ACHN (cell line): ENCODE results near the gene PTGS2.

Experiments
- DNase-seq: peaks from one replicate; pipeline ENCODE4 v3.0.0-alpha.2; 2015
- in situ Hi-C: cut with HindIII; loops from 2 replicates; pipeline ENCODE4 v1.10.0; 2017; ENCODE audit warnings: low sequenced_read_pairs, low pct_ligation_motif_present, low pct_unique_long_range_greater_than_20kb

PTGS2 gene

GRCh38 chr1:186680245-186681061 is at the start of gene PTGS2:
Gene PTGS2, minus strand, starts transcription at chr1:186680423. Its CDS starts 133 bp downstream, at chr1:186680290.
- peak; percentile 78 for DNase-seq
- in situ Hi-C loops: no loop called here

DNA sequence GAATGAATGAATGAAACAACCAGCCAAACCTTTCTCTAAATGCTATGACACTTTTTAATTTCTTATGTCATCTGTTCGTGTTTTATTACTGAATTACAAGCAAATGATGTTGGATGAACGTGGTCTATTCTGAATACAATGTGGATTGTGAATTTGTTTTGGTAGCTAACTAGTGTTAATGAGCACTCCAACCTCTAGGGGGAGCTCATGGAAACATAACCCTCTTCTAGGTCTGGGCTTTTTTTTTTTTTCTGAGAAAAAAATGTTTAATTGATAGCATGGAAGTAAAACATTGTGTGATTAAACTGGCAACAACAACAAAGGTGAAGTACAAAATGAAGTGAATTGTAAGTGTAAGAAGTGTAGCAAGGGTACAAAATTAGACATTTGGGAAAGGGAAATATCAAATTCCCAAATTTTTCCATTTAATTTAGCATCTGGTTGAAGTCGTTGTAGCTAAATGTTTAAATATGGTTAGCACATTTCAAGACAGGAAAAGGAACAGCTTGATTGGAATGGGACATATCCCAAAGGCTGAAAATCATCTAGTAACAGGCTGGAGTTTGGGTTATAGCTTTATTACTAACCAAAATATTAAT is 42.6 kb upstream of the PTGS2 start:
- DNase-seq: peak; percentile 64
- in situ Hi-C loops: no loop called here

DNA sequence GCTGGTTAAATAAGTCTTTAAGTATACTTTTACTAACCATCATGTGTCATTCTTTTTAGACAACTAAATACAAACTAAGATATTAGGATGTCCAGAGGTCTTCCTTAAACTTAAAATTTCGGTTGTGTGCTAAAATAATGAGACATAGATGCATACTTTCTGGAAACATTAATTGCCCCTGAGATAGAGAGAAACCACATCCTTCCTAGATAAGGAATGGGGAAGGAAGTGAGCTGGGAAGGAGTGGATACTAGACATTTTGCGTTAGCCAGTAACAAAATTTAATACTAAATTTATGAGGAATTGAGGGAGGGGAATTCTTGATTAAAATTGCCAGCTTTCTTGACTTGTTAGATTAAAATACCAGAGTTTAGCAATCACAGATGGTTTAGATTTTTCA is 37.1 kb upstream of the PTGS2 start:
- no peak for DNase-seq
- in situ Hi-C loops: no loop called here

- DNase-seq: no peak
- in situ Hi-C loops: no loop called here
Observed at GRCh38 chr1:186715887-186716809, 35.9 kb upstream of the PTGS2 start.

GRCh38 chr1:186710696-186711095 is 30.5 kb upstream of the PTGS2 start:
- in situ Hi-C loops: no loop called here
- no peak for DNase-seq

DNA sequence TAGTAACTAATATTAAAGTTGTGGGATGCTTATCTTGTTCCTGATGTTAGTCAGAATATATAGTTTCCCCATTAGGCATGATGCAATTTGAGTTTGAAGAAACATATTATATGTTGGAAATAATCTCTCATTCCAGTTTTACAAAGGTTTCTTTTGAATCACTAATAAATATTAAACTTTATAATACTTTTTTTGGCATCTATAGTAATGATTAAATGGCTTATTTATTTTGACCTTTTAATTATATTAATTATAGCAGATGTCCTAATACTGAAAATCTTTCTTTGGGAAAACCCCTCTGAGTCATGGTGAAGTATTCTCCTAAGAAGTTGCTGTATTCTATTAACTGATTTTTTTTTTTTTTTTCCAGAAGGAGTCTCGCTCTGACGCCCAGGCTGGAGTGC is 28.5 kb upstream of the PTGS2 start:
- peak; percentile 19 for DNase-seq
- in situ Hi-C loops: no loop called here

GRCh38 chr1:186703209-186703766 is 23.1 kb upstream of the PTGS2 start:
- no peak for DNase-seq
- in situ Hi-C loops: no loop called here

DNA sequence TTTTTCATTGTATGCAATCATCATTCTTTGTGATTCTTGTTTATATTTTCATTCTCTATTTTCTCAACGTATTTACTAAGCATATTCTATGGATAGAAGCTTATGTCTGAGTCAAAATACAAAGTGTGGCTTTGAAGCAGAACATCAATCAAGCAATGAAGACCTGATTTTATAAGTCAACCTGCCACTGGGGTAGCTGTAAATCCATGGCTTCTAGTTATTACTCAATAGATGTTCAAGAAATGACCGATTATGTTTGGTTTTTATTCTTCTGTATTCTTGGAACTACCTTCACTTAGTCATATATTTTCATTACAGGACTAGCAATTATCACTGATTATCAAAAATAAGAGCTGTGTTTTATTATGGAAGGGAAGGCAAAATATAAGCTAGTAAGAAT is 20.5 kb upstream of the PTGS2 start:
- DNase-seq: no peak
- in situ Hi-C loops: no loop called here

DNA sequence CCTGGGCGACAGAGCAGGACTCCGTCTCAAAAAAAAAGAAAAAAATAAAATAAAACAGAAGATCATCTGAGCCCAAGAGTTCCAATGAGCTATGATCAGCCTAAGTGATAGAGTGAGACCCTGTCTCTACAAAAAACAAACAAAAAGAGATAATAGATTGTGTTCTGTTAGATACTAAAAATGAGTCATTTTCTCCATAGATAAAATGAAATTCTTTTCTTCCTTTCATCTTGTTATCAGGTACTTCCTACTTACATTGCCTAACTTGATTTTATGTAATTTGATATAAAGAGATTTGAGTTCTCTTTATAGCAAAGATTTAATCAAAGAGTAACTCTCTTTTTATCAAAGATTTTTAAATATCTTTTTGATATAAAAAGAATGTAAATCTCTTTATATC is 19.3 kb upstream of the PTGS2 start:
- DNase-seq: no peak
- in situ Hi-C loops: no loop called here

DNA sequence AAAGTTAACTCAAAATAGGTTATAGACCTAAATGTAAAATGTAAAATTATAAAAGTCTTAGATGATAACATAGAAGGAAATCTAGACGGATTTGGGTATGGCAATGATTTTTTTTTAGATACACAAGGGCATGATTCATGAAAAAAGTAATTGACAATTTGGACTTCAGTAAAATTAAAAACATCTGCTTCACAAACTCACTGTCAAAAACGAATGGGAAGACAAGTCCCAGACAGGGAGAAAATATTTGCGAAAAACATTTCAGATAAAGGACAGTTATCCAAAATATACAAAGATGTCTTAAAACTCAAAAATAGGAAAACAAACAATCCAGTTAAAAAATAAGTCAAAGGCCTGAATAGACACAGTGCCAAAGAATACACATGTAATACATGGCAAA is 9.7 kb upstream of the PTGS2 start:
- DNase-seq: no peak
- in situ Hi-C loops: no loop called here

- in situ Hi-C loops: no loop called here
- DNase-seq: no peak
Observed at GRCh38 chr1:186689376-186689775, 9.2 kb upstream of the PTGS2 start.

- DNase-seq: no peak
- in situ Hi-C loops: no loop called here
Observed at GRCh38 chr1:186683652-186684410, 3.6 kb upstream of the PTGS2 start.

GRCh38 chr1:186682736-186683135 is 2.5 kb upstream of the PTGS2 start:
- in situ Hi-C loops: no loop called here

GRCh38 chr1:186681801-186682200 is 1.6 kb upstream of the PTGS2 start:
- in situ Hi-C loops: no loop called here
- DNase-seq: no peak

More at GRCh38 chr1:186682736-186683135, 2.5 kb upstream of the PTGS2 start:
- DNase-seq: no peak

DNA sequence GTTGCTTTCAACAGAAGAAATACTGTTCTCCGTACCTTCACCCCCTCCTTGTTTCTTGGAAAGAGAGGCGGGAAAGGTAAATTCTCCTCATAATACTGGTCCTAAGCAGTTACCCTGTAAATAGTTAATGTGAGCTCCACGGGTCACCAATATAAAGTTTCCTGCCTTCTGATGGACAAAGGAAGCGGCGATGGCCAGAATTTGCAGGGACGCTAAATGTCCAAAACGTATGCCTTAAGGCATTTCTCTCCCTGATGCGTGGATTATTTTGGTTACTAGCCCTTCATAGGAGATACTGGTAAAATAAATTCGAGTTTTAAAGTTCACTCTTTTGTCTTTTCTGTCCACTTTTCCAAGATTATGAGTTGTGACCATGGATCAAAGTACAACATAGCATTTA is 898 bp upstream of the PTGS2 start:
- in situ Hi-C loops: no loop called here
- DNase-seq: no peak

- no peak for DNase-seq
- in situ Hi-C loops: no loop called here
Observed at GRCh38 chr1:186679924-186680244, 339 bp downstream of the PTGS2 start.

GRCh38 chr1:186678155-186678554 is 2.1 kb downstream of the PTGS2 start:
- in situ Hi-C loops: no loop called here
- no peak for DNase-seq

GRCh38 chr1:186672596-186672995 is 7.6 kb downstream of the PTGS2 start:
- DNase-seq: no peak
- in situ Hi-C loops: no loop called here
